Activated B cell treated with CpG ODN at 0.5 μM for 24 hours (primary cell): Measurements from ENCODE around the gene NCCRP1. TPM values are rescaled to one million over a fixed set of nuclear protein-coding genes. Genes with fewer than 3 reads are reported as not detected.

Experiments used
- ATAC-seq: fragments of 200-7000 bp; cut with Tn5 transposase; one replicate; pipeline ENCODE4 v1.10.0; 2021; ENCODE audit warnings: low read depth, mild to moderate bottlenecking, moderate library complexity
- CTCF ChIA-PET: fragments of 350-600 bp; sonication (Branson Sonifier 250); formaldehyde crosslinking; loops from one replicate; lab custom pipeline; 2021; ENCODE audit warnings: antibody characterized with exemption; lab: Charles Lee
- POLR2A ChIA-PET: fragments of 350-600 bp; sonication (Branson Sonifier 250); formaldehyde crosslinking; loops from one replicate; lab custom pipeline; 2021; ENCODE audit warnings: antibody characterized with exemption; lab: Charles Lee
- DNase-seq: peaks from one replicate; pipeline ENCODE4 v3.0.0; 2022
- H3K27ac Mint-ChIP-seq: one replicate; pipeline ENCODE4 v1.8.0; 2020; ENCODE audit warnings: mixed read lengths
- H3K27me3 Mint-ChIP-seq: one replicate; pipeline ENCODE4 v1.8.0; 2021; ENCODE audit warnings: mixed read lengths
- H3K36me3 Mint-ChIP-seq: one replicate; pipeline ENCODE4 v1.8.0; 2021; ENCODE audit warnings: low read depth, mixed read lengths
- H3K4me1 Mint-ChIP-seq: one replicate; pipeline ENCODE4 v1.8.0; 2021; ENCODE audit warnings: mixed read lengths
- H3K4me3 Mint-ChIP-seq: one replicate; pipeline ENCODE4 v1.8.0; 2020; ENCODE audit warnings: mild to moderate bottlenecking, mixed read lengths
- H3K9me3 Mint-ChIP-seq: one replicate; pipeline ENCODE4 v1.8.0; 2020; ENCODE audit warnings: mixed read lengths
- intact Hi-C: fragments of 100-400 bp; cut with micrococcal nuclease; formaldehyde crosslinking; loops from one replicate; pipeline ENCODE4 v1.15.1; 2024
- total RNA-seq: library from RNA; stranded (reverse); gene quantifications from 2 replicates; pipeline ENCODE4 v1.2.3, GENCODE V29; 2022
- TF ChIP-seq, protein P1 (sequence below): fragments of 200-600 bp; IDR thresholded peaks from one replicate; pipeline ENCODE4 v1.8.0; 2022; ENCODE audit warnings: antibody characterized with exemption, mild to moderate bottlenecking

The NCCRP1 gene
- total RNA-seq, 1 donor from 2014 or later: not detected

DNA sequence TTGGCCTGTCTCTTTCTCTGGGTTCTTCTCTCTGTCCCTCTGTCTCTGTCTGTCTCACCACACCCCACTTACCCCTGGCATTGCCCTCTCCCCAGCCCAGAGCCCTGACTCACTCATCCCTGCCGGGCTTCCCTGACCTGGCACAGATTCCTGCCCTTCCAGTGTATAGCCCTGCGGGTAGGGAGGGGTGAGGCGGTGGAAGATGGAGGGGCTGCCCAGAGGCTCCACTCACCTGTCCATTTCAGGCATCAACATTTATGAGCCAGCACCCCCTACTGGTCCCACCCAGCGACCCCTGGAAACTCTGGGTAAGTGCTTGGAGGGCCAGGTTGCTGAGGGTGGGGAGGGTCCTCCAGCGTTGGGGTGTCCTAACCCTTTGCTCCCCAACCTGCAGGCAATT, 1.0 kb downstream of the NCCRP1 start:
- CTCF ChIA-PET: no interaction called here
- Mint-ChIP-seq H3K27me3 (peaks cover 66% of the 10 kb centered on the region), H3K36me3 (no peaks in the 10 kb centered on the region), H3K27ac (no peak overlapping the region), H3K4me1 (peaks cover 9% of the 10 kb centered on the region), H3K4me3 (no peak overlapping the region), H3K9me3 (no peaks in the 10 kb centered on the region)
- TF ChIP-seq, protein P1, sequence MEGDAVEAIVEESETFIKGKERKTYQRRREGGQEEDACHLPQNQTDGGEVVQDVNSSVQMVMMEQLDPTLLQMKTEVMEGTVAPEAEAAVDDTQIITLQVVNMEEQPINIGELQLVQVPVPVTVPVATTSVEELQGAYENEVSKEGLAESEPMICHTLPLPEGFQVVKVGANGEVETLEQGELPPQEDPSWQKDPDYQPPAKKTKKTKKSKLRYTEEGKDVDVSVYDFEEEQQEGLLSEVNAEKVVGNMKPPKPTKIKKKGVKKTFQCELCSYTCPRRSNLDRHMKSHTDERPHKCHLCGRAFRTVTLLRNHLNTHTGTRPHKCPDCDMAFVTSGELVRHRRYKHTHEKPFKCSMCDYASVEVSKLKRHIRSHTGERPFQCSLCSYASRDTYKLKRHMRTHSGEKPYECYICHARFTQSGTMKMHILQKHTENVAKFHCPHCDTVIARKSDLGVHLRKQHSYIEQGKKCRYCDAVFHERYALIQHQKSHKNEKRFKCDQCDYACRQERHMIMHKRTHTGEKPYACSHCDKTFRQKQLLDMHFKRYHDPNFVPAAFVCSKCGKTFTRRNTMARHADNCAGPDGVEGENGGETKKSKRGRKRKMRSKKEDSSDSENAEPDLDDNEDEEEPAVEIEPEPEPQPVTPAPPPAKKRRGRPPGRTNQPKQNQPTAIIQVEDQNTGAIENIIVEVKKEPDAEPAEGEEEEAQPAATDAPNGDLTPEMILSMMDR: no peak
- POLR2A ChIA-PET: no interaction called here
- DNase-seq (no peak), ATAC-seq (no peak)
- intact Hi-C loops: no loop called here

DNA sequence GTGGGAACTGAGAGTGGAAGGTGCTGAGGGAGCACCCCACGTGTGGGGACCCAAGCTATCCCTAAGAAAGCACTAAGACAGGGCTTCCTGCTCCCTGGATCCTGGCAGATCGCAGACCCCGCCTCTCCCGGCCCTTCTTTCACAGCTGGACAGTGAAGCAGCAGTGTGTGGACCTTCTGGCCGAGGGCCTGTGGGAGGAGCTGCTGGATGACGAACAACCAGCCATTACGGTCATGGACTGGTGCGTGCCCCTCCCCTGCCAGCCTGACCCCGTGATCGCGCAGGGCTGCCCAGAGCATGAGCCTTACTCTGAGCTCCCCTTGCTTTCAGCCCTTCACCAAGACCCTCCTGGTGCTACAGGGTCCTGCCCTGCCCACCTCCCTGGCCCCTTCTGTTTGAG, 2.3 kb downstream of the NCCRP1 start:
- no peak overlapping the region for H3K27ac Mint-ChIP-seq
- ATAC-seq (no peak), DNase-seq (no peak)
- POLR2A ChIA-PET: no interaction called here
- H3K27me3 Mint-ChIP-seq: peaks cover 69% of the 10 kb centered on the region
- peaks cover 9% of the 10 kb centered on the region for H3K4me1 Mint-ChIP-seq
- TF ChIP-seq, protein P1: no peak
- intact Hi-C loops: no loop called here
- no peaks in the 10 kb centered on the region for H3K36me3 Mint-ChIP-seq
- H3K4me3 Mint-ChIP-seq: no peak overlapping the region
- H3K9me3 Mint-ChIP-seq: no peaks in the 10 kb centered on the region
- CTCF ChIA-PET: no interaction called here

DNA sequence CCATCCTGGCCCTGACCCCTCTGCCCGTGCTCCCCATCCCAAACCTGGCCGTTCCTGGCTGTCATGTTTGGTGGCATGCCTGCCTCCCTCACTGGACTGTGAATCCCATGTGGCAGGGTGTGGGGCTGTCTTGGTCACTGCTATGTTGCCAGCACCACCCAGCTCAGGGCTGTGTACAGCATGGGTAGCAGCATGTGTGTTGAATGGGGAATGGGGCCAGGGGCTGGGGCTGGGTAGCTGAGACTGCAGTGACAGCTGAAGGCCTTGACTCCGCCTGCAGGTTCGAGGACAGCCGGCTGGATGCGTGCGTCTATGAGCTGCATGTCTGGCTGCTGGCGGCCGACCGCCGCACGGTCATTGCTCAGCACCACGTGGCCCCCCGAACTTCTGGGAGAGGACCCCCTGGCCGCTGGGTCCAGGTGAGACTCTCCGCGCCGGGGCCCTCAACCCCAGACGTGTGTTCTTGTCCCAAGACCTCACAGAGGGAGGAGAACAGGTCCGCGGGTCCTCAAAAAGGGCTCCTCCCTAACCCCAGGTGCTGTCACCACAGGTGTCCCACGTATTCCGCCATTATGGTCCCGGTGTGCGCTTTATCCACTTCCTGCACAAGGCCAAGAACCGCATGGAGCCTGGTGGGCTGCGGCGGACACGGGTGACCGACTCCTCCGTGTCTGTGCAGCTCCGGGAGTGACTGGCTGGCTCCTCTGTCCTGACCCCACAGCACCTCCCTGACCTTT, 3.5 kb downstream of the NCCRP1 start:
- no peak overlapping the region for H3K27ac Mint-ChIP-seq
- intact Hi-C loops: no loop called here
- no peaks in the 10 kb centered on the region for H3K9me3 Mint-ChIP-seq
- ChIA-PET POLR2A (no interaction called here), CTCF (no interaction called here)
- ATAC-seq: no peak
- peaks cover 9% of the 10 kb centered on the region for H3K4me1 Mint-ChIP-seq
- no peak for DNase-seq
- no peak overlapping the region for H3K4me3 Mint-ChIP-seq
- no peaks in the 10 kb centered on the region for H3K36me3 Mint-ChIP-seq
- H3K27me3 Mint-ChIP-seq: peaks cover 67% of the 10 kb centered on the region
- TF ChIP-seq, protein P1: no peak

DNA sequence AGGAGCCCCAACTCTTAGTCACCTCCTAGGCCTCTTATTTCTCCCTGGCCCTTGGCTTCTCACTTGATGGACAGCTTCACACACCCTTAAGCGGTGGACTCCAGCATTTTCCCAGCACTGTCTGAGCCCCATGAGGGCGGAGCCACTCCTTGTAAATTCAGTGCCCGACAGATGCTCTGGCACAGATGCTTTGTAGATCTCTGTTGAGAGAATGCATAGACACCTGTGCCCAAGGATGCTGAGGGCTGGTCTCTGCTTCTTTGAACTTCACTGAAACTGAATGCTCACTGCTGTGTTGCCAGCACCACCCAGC, 4.0 kb downstream of the NCCRP1 start:
- Mint-ChIP-seq H3K36me3 (no peaks in the 10 kb centered on the region), H3K27ac (no peak overlapping the region), H3K27me3 (peaks cover 62% of the 10 kb centered on the region), H3K4me3 (no peak overlapping the region), H3K4me1 (peaks cover 9% of the 10 kb centered on the region), H3K9me3 (no peaks in the 10 kb centered on the region)
- ATAC-seq: no peak
- intact Hi-C loops: no loop called here
- TF ChIP-seq, protein P1: no peak
- CTCF ChIA-PET: no interaction called here
- POLR2A ChIA-PET: no interaction called here
- no peak for DNase-seq

DNA sequence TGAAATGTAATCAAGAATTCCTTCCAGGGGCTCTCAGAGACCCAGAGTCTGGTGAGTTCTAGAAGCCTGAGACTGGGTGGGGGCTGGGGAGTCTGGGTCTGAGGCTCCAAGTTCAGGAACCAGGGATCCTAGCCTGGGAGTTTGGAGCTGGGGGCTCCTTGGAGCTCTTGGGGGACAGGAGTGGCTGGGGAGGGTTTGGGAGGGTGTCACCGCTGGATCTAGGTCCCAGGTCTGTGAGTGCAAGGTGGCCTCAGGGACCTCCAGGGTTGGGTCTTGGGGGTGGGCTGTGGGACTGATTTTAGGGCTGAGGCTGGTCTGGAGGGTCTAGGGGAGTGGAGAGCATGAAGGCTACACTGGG, 6.2 kb downstream of the NCCRP1 start:
- no peak overlapping the region for H3K27ac Mint-ChIP-seq
- H3K9me3 Mint-ChIP-seq: no peaks in the 10 kb centered on the region
- no peaks in the 10 kb centered on the region for H3K36me3 Mint-ChIP-seq
- intact Hi-C loops: no loop called here
- no peak overlapping the region for H3K4me3 Mint-ChIP-seq
- H3K4me1 Mint-ChIP-seq: peaks cover 2% of the 10 kb centered on the region
- H3K27me3 Mint-ChIP-seq: peaks cover 52% of the 10 kb centered on the region
- TF ChIP-seq, protein P1: no peak
- ChIA-PET CTCF (no interaction called here), POLR2A (interaction anchor here (0.9 kb wide), 1 partner anchor 9 kb away, joined by 3 read pairs; no protein-coding TSS in a partner anchor)
- ATAC-seq (no peak), DNase-seq (no peak)
